HEK293T (cell line): Measurements from ENCODE around the gene ANKRD44.

ENCODE experiments used
- ARNT ChIP-seq: fragments of 450-650 bp; IDR thresholded peaks from 2 replicates; pipeline ENCODE4 v1.6.1; 2017; ENCODE audit warnings: mild to moderate bottlenecking
- NFRKB ChIP-seq: fragments of 450-650 bp; IDR thresholded peaks from 2 replicates; pipeline ENCODE4 v1.6.1; 2016; ENCODE audit warnings: mild to moderate bottlenecking, moderate library complexity
- PKNOX1 ChIP-seq: fragments of 450-650 bp; IDR thresholded peaks from 2 replicates; pipeline ENCODE4 v1.6.1; 2016

- TF ChIP-seq NFRKB (no peak), ARNT (no peak), PKNOX1 (no peak)
Measured at GRCh38 chr2:197128126-197128525, 182.5 kb downstream of the ANKRD44 start.
